SIG-M5 (cell line): ENCODE data around the gene VILL.

Experiments used
- DNase-seq: peaks from one replicate; lab custom pipeline; 2025; lab: John Stamatoyannopoulos, UW

The VILL gene

GRCh38 chr3:38000965-38001455, 10.4 kb downstream of the VILL start:
- no peak for DNase-seq

GRCh38 chr3:38001456-38002081, 11.0 kb downstream of the VILL start:
- no peak for DNase-seq

- DNase-seq, result no peak
These were observed 11.8 kb downstream of the VILL start for GRCh38 chr3:38002291-38002876.

- no peak for DNase-seq
These were observed 12.4 kb downstream of the VILL start for GRCh38 chr3:38002940-38003339.

- no peak for DNase-seq
These were observed 12.8 kb downstream of the VILL start for GRCh38 chr3:38003371-38003816.

- DNase-seq, result no peak
These were observed 13.3 kb downstream of the VILL start for GRCh38 chr3:38003817-38004414.

- DNase-seq, result no peak
These were observed 14.0 kb downstream of the VILL start for GRCh38 chr3:38004415-38005075.

- DNase-seq, result no peak
These were observed 14.8 kb downstream of the VILL start for GRCh38 chr3:38005076-38006020.

- DNase-seq, result no peak
These were observed 15.4 kb downstream of the VILL start for GRCh38 chr3:38006031-38006430.

GRCh38 chr3:38006445-38006995, 15.9 kb downstream of the VILL start:
- DNase-seq, result no peak

- DNase-seq, result no peak
These were observed 17.1 kb downstream of the VILL start for GRCh38 chr3:38007754-38008090.

GRCh38 chr3:38008191-38008701, 17.7 kb downstream of the VILL start:
- DNase-seq, result no peak

- no peak for DNase-seq
These were observed 18.5 kb downstream of the VILL start for GRCh38 chr3:38008971-38009580.

- DNase-seq, result no peak
These were observed 19.4 kb downstream of the VILL start for GRCh38 chr3:38009807-38010591.

- DNase-seq, result no peak
These were observed 20.5 kb downstream of the VILL start for GRCh38 chr3:38011111-38011510.

- no peak for DNase-seq
These were observed 24.9 kb downstream of the VILL start for GRCh38 chr3:38015485-38015884.

- DNase-seq, result no peak
These were observed 25.4 kb downstream of the VILL start for GRCh38 chr3:38015984-38016383.

- DNase-seq, result no peak
These were observed 25.8 kb downstream of the VILL start for GRCh38 chr3:38016410-38016809.

GRCh38 chr3:38016847-38017444, 26.4 kb downstream of the VILL start:
- no peak for DNase-seq
